HFFc6 (cell line): ENCODE measurements around the gene SCLT1. TPM values are rescaled to one million over a fixed set of nuclear protein-coding genes. Genes with fewer than 3 reads are reported as not detected.
A peak's percentile ranks its signal among the peaks of the same experiment; 100 is the strongest.

Experiments
- DNase-seq: peaks from one replicate; pipeline ENCODE4 v3.0.0-alpha.2; 2018
- H3K27ac Mint-ChIP-seq: 2 replicates; pipeline ENCODE4 v1.8.0; 2020; ENCODE audit warnings: mild to moderate bottlenecking, mixed read lengths
- H3K27me3 Mint-ChIP-seq: 2 replicates; pipeline ENCODE4 v1.8.0; 2021; ENCODE audit warnings: mild to moderate bottlenecking, moderate library complexity, mixed read lengths; ENCODE audit not compliant: insufficient read depth
- H3K36me3 Mint-ChIP-seq: 2 replicates; pipeline ENCODE4 v1.8.0; 2021; ENCODE audit warnings: low read depth, mixed read lengths
- H3K4me1 Mint-ChIP-seq: 2 replicates; pipeline ENCODE4 v1.8.0; 2020; ENCODE audit warnings: low read depth, mixed read lengths
- H3K4me3 Mint-ChIP-seq: 2 replicates; pipeline ENCODE4 v1.8.0; 2020; ENCODE audit warnings: mild to moderate bottlenecking, moderate library complexity, mixed read lengths
- H3K9me3 Mint-ChIP-seq: 2 replicates; pipeline ENCODE4 v1.8.0; 2020; ENCODE audit warnings: mild to moderate bottlenecking, mixed read lengths
- CTCF ChIP-seq: fragments of 200-600 bp; sonication (generic); IDR thresholded peaks from 2 replicates; pipeline ENCODE4 v1.5.0; 2021; ENCODE audit warnings: antibody characterized with exemption, mild to moderate bottlenecking
- total RNA-seq, 6 experiments: library from RNA; stranded (reverse); fragmentation: NEBNext Ultra II Directional; extraction: Animal tissue kit (Norgen Biotek cat#: 25700); gene quantifications; 2 replicates in 1 of 6; 3 replicates in 5 of 6; pipeline ENCODE4 v1.2.3, GENCODE V29; 2021

The SCLT1 gene
- total RNA-seq, 6 experiments from 2014 or later, result 8.3 to 13.5 (median 11.5) TPM

- TF ChIP-seq CTCF, result no peak
- peaks cover 4% of the 10 kb centered on the region; the same call in 1 of the 2 replicates for H3K36me3 Mint-ChIP-seq
- DNase-seq, result no peak
- H3K9me3 Mint-ChIP-seq, result peaks cover 5% of the 10 kb centered on the region; the same call in 1 of the 2 replicates
- H3K27ac Mint-ChIP-seq, result no peak overlapping the region
- no peak overlapping the region for H3K4me3 Mint-ChIP-seq
- no peaks in the 10 kb centered on the region for H3K4me1 Mint-ChIP-seq
- H3K27me3 Mint-ChIP-seq, result no peaks in the 10 kb centered on the region
Measured at GRCh38 chr4:129046055-129046959, 47.0 kb downstream of the SCLT1 start.

GRCh38 chr4:129043523-129043922 is 49.8 kb downstream of the SCLT1 start:
- no peak overlapping the region for H3K4me3 Mint-ChIP-seq
- TF ChIP-seq CTCF, result peak; percentile 54; the same call in 1 of the 2 replicates
- peak; percentile 27 for DNase-seq
- H3K4me1 Mint-ChIP-seq, result no peaks in the 10 kb centered on the region
- H3K27ac Mint-ChIP-seq, result no peak overlapping the region
- no peaks in the 10 kb centered on the region for H3K9me3 Mint-ChIP-seq
- no peaks in the 10 kb centered on the region for H3K27me3 Mint-ChIP-seq
- H3K36me3 Mint-ChIP-seq, result peaks cover 4% of the 10 kb centered on the region; the same call in 1 of the 2 replicates

- no peak for TF ChIP-seq CTCF
- H3K9me3 Mint-ChIP-seq, result no peaks in the 10 kb centered on the region
- no peak overlapping the region for H3K4me3 Mint-ChIP-seq
- H3K36me3 Mint-ChIP-seq, result peaks cover 5% of the 10 kb centered on the region; the same call in 1 of the 2 replicates
- no peak for DNase-seq
- H3K27ac Mint-ChIP-seq, result no peak overlapping the region
- no peaks in the 10 kb centered on the region for H3K4me1 Mint-ChIP-seq
- no peaks in the 10 kb centered on the region for H3K27me3 Mint-ChIP-seq
Measured at GRCh38 chr4:129040471-129040870, 52.9 kb downstream of the SCLT1 start.

GRCh38 chr4:129037093-129037492 is 56.2 kb downstream of the SCLT1 start:
- peaks cover 15% of the 10 kb centered on the region for H3K36me3 Mint-ChIP-seq
- H3K27me3 Mint-ChIP-seq, result no peaks in the 10 kb centered on the region
- no peaks in the 10 kb centered on the region for H3K4me1 Mint-ChIP-seq
- TF ChIP-seq CTCF, result no peak
- no peaks in the 10 kb centered on the region for H3K9me3 Mint-ChIP-seq
- H3K27ac Mint-ChIP-seq, result no peak overlapping the region
- no peak for DNase-seq
- H3K4me3 Mint-ChIP-seq, result no peak overlapping the region

GRCh38 chr4:129014566-129015509 is 78.5 kb downstream of the SCLT1 start:
- Mint-ChIP-seq H3K9me3 (peaks cover 35% of the 10 kb centered on the region), H3K27me3 (peaks cover 2% of the 10 kb centered on the region), H3K36me3 (peaks cover 57% of the 10 kb centered on the region), H3K4me3 (no peak overlapping the region), H3K27ac (no peak overlapping the region), H3K4me1 (no peaks in the 10 kb centered on the region; the same call in 1 of the 2 replicates)
- DNase-seq, result no peak
- no peak for TF ChIP-seq CTCF
